Melanocyte of skin (primary cell): ENCODE data around the gene ANKFN1. TPM values are rescaled to one million over a fixed set of nuclear protein-coding genes. Genes with fewer than 3 reads are reported as not detected.

Experiments used
- small RNA-seq, 2 donors: library from RNA; depleted of rRNA; stranded (forward); fragments of <200 nt; gene quantifications; one replicate each; pipeline ENCODE3, GENCODE V24; 2012
- total RNA-seq, 2 donors: library from RNA; depleted of rRNA; stranded (reverse); fragments of >200 nt; gene quantifications; 2 replicates each; pipeline ENCODE4 v1.2.3, GENCODE V29; 2012

ANKFN1 gene
- not detected for total RNA-seq

GRCh38 chr17:56152874-56153602 is at the start of gene ANKFN1:
Gene ANKFN1 (plus strand): TSS chr17:56153475. CDS start chr17:56212668, 59,193 bp downstream.

Small RNA genes within 50 kb of the gene (small RNA-seq; reads per million reads assigned to genes)
- 0 reads per million in 2 donors for gene AC006600.1
